SH-SY5Y (cell line): ENCODE measurements around the gene CA5A.

Source experiments
- GATA2 ChIP-seq: IDR thresholded peaks from 2 replicates; pipeline ENCODE4 v1.6.1; 2011; ENCODE audit warnings: mild to moderate bottlenecking, low read depth, low read length
- GATA3 ChIP-seq: IDR thresholded peaks from 2 replicates; pipeline ENCODE4 v1.6.1; 2011; ENCODE audit warnings: low read depth, mild to moderate bottlenecking, low read length, moderate library complexity

DNA sequence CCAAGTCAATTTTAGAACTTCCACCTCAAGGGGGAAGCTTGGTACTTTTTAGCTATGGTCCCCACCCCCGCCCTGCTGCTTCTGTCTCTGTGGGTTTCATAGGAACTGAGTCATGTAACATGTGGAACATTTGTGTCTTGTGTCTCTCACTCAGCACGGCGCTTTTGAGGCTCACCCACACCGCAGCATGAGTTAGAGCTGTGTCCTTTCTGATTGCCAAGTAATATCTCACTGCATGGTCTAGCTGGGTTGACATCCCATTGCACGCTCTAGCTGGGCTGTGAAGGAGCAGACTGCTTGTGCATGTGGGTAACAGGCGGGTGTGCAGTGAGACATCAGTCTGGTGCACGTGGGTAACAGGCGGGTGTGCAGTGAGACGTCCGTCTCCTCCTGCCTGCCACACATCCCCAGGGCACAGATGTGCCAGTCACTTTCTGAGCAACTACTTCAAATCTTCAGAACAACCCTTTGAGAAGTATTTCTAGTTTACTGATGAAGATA is 40.6 kb downstream of the CA5A start:
- TF ChIP-seq GATA2 (no peak), GATA3 (no peak)
